ENCODE data around the gene CYP2C18.

DNA sequence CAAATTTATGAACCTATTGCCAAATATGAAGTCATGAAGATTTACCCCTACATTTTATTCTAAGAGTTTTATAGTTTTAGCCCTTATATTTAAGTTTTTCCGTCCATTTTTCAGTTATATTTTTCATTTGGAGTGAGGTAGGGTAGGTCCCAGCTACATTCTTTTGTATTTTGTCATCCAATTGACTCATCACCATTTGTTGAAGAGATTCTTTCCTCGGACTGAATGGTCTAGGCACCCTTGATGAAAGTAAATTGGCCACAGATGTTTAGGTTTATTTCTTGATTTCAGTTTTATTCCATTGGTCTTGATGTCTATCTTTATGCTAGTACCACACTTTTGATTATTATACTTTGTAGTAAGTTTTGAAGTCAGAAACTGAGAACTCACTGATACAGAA lies 101.7 kb downstream of the CYP2C18 start:
- no peak for TF ChIP-seq CTCF (IDR thresholded peaks at IDR 0.05; ENCODE audit: poor library complexity, severe bottlenecking)
- no peak for TF ChIP-seq EP300 (conservative IDR thresholded peaks at IDR 0.05; ENCODE audit: poor library complexity, severe bottlenecking)
- TF ChIP-seq EZH2 (IDR thresholded peaks at IDR 0.05; ENCODE audit: borderline replicate concordance, insufficient read depth, low read length, poor library complexity, severe bottlenecking), result no peak
- no peak for TF ChIP-seq SMC3 (conservative IDR thresholded peaks at IDR 0.05; ENCODE audit: poor library complexity)
- TF ChIP-seq, protein P1, sequence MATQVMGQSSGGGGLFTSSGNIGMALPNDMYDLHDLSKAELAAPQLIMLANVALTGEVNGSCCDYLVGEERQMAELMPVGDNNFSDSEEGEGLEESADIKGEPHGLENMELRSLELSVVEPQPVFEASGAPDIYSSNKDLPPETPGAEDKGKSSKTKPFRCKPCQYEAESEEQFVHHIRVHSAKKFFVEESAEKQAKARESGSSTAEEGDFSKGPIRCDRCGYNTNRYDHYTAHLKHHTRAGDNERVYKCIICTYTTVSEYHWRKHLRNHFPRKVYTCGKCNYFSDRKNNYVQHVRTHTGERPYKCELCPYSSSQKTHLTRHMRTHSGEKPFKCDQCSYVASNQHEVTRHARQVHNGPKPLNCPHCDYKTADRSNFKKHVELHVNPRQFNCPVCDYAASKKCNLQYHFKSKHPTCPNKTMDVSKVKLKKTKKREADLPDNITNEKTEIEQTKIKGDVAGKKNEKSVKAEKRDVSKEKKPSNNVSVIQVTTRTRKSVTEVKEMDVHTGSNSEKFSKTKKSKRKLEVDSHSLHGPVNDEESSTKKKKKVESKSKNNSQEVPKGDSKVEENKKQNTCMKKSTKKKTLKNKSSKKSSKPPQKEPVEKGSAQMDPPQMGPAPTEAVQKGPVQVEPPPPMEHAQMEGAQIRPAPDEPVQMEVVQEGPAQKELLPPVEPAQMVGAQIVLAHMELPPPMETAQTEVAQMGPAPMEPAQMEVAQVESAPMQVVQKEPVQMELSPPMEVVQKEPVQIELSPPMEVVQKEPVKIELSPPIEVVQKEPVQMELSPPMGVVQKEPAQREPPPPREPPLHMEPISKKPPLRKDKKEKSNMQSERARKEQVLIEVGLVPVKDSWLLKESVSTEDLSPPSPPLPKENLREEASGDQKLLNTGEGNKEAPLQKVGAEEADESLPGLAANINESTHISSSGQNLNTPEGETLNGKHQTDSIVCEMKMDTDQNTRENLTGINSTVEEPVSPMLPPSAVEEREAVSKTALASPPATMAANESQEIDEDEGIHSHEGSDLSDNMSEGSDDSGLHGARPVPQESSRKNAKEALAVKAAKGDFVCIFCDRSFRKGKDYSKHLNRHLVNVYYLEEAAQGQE (IDR thresholded peaks at IDR 0.05; ENCODE audit: borderline replicate concordance), result no peak
